Kidney glomerular epithelial cell (primary cell): ENCODE measurements around the gene TFG.
"Not testable (repeated sequence)": the region's sequence is repeated elsewhere in the genome, so short reads cannot be mapped to it uniquely, and the experiment has no call there.

Experiments used
- DNase-seq: peaks from one replicate; lab custom pipeline; 2025; lab: John Stamatoyannopoulos, UW

Gene TFG

GRCh38 chr3:100708989-100709841 lies at the start of gene TFG:
TFG (plus strand) TSS chr3:100709494; CDS start chr3:100713686, 4,192 bp downstream.
- peak; percentile 98 for DNase-seq

DNA sequence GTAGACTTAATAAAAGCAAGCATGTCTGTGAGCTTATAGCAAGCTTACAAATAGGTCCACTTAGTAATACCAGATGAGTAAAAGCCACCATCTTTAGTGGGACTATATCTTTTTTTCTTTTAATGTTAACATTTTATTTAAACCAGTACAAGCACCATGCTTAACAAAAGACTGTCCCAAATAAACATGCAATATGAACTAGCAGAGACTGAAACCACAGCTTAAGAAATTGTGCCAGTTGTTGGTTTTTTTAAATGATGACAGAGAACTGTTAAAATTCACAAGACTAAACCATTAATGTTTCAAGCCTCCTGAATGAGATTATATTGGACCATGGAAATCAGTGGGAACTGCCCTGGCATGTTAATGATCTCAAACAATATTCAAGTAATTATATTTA lies 48.0 kb upstream of the TFG start:
- not testable (repeated sequence) for DNase-seq

DNA sequence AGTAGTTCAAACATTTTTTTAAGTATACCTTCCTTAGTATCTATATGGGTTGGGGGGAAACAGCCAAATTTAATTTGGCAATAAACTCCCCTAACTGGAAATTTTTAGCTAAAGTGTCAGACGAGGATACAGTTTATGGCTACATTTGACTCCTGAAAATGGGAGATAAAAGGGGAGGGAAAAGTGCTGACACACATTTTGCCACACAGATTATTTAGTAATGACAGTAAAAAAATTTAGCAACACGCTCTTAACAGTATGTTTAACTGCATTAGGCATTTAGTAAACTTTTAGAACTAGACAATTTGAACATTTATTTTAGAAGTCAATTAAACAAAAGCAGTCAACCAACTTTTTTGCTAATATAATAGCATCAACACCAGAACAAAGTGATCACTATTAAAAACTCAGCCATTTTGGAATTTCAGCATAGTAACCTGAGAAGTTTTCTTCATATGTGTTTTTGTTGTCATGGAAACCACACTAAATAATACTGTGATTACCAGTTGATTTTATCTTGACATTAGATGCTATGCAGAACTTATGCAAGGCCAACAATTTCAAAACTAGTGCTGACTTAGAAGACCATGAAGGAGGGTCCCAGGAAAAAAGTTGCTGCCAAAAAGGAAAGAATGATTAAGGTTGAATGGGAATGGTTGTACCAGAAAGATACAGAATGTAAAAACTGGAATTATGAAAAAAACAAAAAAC lies 47.0 kb upstream of the TFG start:
- DNase-seq: no peak

DNA sequence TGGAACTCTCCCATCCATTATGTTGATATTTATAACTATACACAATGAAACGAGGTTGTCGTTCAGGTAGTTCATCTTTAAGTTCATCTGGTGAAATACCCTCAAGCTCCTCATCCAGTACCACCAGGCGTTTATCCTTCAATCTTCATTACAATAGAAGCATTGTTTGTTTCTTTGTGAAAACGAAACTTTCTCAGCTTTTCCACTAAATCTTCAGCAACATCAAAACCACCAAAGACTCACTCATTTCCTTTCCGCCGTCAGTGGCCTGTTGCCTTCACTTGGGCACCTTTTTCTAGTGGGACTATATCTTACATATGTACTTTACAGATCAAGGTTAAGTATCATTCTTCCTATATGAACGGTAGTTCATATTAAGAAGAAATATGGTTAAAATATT lies 44.1 kb upstream of the TFG start:
- no peak for DNase-seq

- DNase-seq: not testable (repeated sequence)
Observed at GRCh38 chr3:100666699-100667098, 42.6 kb upstream of the TFG start.

- not testable (repeated sequence) for DNase-seq
Observed at GRCh38 chr3:100667316-100667715, 42.0 kb upstream of the TFG start.

DNA sequence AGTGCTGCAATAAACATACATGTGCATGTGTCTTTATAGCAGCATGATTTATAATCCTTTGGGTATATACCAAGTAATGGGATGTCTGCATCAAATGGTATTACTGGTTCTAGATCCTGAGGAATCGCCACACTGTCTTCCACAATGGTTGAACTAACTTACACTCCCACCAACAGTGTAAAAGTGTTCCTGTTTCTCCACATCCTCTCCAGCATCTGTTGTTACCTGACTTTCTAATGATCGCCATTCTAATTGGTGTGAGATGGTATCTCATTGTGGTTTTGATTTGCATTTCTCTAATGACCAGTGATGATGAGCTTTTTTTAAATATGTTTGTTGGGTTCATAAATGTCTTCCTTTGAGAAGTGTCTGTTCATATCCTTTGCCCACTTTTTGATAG lies 38.3 kb upstream of the TFG start:
- not testable (repeated sequence) for DNase-seq

GRCh38 chr3:100681496-100681895 lies 27.8 kb upstream of the TFG start:
- DNase-seq: no peak

DNA sequence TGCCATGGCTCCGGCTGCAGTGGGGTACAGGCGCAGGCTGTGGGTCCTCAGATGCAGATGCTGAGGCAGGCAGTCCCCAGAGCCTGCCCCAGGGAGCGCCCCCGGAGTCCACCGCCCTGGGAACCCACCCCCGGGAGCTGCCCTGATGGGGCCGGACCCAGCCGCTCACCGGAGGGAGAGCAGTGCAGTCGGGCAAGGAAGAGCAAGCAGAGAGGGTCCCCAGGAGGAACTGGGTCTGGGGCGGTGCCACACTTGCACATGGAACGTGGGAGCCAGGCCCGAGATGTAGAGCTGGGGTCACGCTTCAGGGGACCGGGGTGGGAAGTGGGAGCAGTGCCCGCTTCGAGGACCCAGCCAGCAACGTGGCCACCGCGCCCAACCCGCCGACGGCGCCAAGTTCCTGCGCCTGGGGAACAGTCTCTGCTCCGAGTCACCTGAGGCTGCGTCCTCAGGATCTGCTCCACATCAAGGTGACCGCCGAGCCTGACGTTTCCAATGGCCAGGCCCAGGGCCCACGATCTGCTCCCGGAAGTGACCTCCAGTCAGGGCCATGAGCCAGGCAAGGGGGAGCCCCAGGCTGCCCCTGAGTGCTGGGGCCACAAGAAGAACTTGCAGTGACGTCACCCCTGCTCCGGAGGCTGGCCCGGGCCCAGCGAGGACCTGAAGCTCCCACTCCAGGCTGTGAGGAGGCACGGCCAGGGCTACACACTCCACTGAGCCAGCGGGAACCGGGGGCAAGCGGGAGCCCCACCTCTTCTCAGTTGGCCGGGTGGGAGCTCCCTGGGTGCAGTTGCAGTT lies 27.0 kb upstream of the TFG start:
- DNase-seq: no peak

GRCh38 chr3:100682854-100683760 lies 26.2 kb upstream of the TFG start:
- DNase-seq: no peak

DNA sequence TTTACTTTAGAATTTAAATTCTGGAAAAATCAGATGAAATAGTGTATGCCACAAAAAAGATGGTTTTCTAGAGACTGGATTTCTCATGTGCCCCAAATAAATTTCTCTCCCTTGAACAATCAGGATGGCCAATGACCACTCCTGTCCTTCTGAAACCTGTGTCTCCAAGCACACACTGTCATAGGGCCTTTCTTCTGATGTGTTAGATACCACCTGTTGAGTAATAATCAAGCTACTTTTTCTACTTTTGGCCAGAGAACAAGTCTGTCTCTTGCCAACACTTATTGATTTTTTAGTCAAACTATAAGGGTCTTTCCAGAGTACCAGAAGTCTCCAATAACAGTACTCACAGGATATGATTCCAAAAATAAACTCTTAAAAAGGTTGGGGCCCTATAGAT lies 16.1 kb upstream of the TFG start:
- no peak for DNase-seq

DNA sequence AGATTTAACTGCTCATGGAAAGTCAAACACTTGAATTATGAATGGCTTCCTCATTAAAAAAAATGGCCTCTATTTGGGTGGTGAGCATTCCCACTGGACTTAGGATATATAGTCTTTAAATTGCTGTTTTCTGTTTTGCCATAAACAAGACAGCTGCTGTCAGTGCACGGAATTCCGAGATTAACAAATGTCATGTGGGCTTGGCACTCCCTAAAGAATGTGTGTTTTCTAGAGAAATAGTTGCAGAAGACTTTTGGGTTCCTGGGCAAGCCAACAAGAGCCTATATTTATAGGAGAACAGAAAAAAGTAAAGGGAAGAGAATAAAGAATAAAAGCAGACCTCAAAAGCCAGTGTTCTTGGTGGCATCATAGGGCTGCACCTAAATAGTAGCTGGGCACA lies 13.6 kb upstream of the TFG start:
- DNase-seq: no peak

GRCh38 chr3:100696161-100696560 lies 13.1 kb upstream of the TFG start:
- DNase-seq: no peak

DNA sequence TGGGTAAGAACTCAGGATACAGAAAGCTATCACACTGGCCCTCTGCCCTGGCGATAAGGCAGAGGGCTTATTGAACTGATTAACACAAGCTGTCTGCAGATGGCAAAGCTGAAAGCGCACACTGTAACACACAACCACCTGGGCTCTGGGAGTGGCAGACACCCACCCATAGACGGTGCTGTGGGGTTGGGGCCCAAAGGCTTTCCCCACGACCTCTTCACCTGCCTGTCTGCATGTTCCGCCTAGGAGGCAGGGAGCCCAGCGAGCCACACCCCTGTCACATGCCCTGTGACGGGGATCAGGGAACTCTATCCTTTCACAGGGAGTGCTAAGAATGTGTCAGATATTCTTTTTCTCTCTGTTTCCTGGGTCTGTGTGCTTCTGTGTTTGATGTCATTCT lies 12.1 kb upstream of the TFG start:
- DNase-seq: no peak

DNA sequence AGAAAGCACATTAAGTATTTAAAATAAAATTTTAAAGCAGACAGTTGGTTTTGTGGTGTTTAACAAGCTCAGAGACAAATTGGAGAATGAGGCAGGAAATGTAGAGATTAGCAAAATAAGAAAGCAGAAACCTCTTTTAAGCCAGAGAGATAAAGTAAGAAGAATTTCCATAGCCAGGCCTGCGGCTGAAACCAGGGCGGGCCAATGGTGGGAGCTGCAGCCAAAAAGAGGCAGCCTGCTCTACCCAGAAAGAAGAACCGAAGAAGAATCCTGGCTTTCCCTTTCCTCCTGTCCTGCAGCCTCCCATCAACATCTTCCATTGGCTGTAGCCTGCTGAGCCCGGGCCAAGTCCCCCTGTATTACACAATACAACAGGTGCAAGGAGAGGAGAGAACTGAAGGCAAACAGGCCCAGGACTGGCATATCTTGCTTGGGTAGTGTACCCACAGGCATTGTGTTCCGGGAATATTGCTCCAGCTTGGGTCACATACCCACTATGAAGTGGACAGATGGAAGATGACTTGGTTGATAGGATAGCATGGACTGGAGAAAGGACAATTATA lies 11.5 kb upstream of the TFG start:
- DNase-seq: no peak

- DNase-seq: no peak
Observed at GRCh38 chr3:100698736-100699135, 10.6 kb upstream of the TFG start.

DNA sequence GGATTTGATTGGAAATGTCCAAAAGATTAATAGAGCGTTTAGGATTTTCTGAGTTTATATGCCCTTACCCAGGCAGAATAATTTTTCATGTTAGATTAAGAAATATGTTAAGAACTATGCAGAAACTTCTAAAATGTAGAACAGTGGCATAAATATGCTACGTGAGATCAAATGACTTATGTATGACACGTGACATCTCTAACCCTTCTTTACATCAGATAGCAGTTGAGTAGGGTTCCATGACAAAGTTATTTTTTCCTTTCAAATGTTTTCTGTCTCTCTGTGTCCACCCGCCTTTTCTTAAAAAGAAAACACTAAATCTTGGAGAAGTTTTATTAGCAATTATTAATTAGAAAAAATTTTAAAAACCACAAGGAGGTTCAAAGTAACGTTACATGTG lies 8.6 kb upstream of the TFG start:
- DNase-seq: no peak

GRCh38 chr3:100702082-100702979 lies 7.0 kb upstream of the TFG start:
- DNase-seq: no peak

- no peak for DNase-seq
Observed at GRCh38 chr3:100702980-100703345, 6.3 kb upstream of the TFG start.

- no peak for DNase-seq
Observed at GRCh38 chr3:100703865-100704264, 5.4 kb upstream of the TFG start.
